ENCODE measurements around the gene OTUB1.

DNA sequence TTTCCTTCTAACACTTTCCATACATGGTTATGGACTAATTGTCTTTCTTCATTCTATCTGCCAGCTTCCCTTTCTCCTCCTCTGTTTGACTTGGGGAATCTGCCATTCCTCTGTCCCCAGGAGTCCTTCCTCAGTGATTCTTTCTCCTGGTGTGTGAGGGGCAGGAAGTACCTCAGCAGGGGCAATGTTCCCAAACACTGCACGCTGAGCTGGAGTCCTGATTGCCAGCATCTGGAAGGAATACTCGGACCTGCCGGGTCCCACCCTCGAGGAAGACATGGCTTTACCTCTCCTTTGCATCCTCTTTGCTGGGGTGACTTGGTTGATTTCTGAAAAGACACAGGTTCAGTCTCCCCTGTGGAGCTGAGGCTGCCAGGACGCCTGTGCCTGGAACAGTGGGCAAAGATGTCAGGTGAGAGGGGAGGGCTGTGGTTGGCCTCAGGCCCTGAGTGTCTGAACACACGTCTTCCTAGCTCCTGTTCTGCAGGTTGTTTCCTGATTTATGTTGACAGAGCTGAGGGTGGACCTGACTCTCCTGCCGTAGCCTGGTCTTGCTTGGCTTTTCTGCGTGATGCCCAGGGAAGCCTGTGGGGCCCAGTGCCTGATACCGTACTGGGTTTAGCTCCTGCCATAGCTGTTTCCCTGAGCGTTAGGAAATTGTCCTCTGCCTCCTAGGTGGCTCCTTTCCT is 7.5 kb upstream of the OTUB1 start:
- TF ChIP-seq, protein P1, sequence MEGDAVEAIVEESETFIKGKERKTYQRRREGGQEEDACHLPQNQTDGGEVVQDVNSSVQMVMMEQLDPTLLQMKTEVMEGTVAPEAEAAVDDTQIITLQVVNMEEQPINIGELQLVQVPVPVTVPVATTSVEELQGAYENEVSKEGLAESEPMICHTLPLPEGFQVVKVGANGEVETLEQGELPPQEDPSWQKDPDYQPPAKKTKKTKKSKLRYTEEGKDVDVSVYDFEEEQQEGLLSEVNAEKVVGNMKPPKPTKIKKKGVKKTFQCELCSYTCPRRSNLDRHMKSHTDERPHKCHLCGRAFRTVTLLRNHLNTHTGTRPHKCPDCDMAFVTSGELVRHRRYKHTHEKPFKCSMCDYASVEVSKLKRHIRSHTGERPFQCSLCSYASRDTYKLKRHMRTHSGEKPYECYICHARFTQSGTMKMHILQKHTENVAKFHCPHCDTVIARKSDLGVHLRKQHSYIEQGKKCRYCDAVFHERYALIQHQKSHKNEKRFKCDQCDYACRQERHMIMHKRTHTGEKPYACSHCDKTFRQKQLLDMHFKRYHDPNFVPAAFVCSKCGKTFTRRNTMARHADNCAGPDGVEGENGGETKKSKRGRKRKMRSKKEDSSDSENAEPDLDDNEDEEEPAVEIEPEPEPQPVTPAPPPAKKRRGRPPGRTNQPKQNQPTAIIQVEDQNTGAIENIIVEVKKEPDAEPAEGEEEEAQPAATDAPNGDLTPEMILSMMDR (optimal IDR thresholded peaks at IDR 0.05 in 1 of 3, IDR thresholded peaks at IDR 0.05 in 1 of 3, conservative IDR thresholded peaks at IDR 0.05 in 1 of 3; ENCODE audit: extremely low read depth in 1 of 3, insufficient read depth in 2 of 3, low read length in 3 of 3): no peak
- TF ChIP-seq EZH2 (IDR thresholded peaks at IDR 0.05; ENCODE audit: low read length): no peak
